ENCODE results near the gene PRSS48.
A peak's percentile ranks its signal among the peaks of the same experiment; 100 is the strongest.
"Not testable (repeated sequence)": the region's sequence is repeated elsewhere in the genome, so short reads cannot be mapped to it uniquely, and the experiment has no call there.

PRSS48 gene

DNA sequence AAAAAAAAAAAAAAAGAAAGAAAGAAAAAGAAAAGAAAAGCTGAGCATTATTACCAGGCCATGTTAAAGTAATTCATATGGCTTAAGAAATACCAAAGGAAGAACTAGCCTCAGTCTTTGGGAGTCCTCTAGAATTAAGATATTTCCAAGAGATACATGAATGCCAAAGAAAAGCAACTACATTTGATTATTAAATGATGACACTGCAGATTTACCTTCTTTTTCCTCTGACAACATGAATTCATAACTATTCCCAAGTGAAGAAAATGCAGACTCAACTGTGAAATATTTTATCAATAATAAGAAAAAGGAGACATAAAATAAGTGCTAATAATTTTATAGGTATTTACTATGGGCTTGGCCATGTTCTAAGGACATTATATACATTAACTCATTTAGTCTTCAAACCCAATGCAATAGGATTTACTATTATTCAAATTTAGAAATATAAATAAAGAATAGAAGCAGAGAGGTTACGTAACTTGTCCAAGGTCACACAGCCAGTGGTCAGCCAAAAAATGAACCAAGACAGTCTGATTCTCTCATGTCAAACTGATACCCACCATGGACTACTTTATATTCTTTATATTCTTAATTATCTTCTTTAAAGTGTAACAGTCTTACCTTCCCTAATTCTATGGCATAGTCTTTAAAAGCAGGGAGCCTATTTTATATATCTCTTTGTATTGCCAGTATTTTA is 41.5 kb downstream of the PRSS48 start:
- H3K27ac ChIP-seq: no peak overlapping the region
- no peak for TF ChIP-seq POLR2AphosphoS5 (IDR thresholded peaks at IDR 0.05; ENCODE audit: borderline replicate concordance, low read depth, low read length)
- no peak for TF ChIP-seq FOXP2 (optimal IDR thresholded peaks at IDR 0.05; ENCODE audit: control extremely low read depth, extremely low read length, insufficient read depth)
- no peak for DNase-seq (ENCODE audit: low read depth, low spot score)
- no peak overlapping the region for H3K4me3 ChIP-seq
- H3K9ac ChIP-seq (ENCODE audit: insufficient read length): no peak overlapping the region
- no peaks in the 10 kb centered on the region for H3K9me3 ChIP-seq (ENCODE audit: low read depth, low read length)
- H3K36me3 ChIP-seq (ENCODE audit: insufficient read depth, low read length): no peaks in the 10 kb centered on the region

DNA sequence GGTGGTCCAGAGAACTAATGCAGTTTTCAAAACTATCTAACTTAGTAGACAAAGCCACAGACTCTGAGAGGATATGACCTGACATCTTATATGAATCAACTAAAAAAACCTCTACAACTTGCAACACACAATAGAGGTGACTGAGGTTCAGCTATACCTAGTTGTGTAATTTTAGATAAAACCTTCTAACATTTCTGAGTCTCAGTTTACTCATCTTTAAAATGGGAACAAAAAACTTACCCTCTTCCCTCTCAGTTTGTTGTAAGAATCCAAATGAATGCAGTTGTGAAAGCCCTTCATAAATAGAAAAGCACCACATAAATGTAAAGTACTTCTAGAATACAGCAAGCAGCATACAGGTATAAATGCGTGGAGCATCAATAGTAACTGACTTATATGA is 42.5 kb downstream of the PRSS48 start:
- Histone ChIP-seq H3K9ac (ENCODE audit: insufficient read length) (no peak overlapping the region), H3K27ac (no peak overlapping the region), H3K4me3 (no peak overlapping the region), H3K9me3 (ENCODE audit: low read depth, low read length) (no peaks in the 10 kb centered on the region), H3K36me3 (ENCODE audit: insufficient read depth, low read length) (no peaks in the 10 kb centered on the region)
- TF ChIP-seq FOXP2 (optimal IDR thresholded peaks at IDR 0.05; ENCODE audit: control extremely low read depth, extremely low read length, insufficient read depth) (no peak), EZH2 (IDR thresholded peaks at IDR 0.05) (no peak), POLR2AphosphoS5 (IDR thresholded peaks at IDR 0.05; ENCODE audit: borderline replicate concordance, low read depth, low read length) (no peak)
- DNase-seq (ENCODE audit: low read depth, low spot score): no peak

DNA sequence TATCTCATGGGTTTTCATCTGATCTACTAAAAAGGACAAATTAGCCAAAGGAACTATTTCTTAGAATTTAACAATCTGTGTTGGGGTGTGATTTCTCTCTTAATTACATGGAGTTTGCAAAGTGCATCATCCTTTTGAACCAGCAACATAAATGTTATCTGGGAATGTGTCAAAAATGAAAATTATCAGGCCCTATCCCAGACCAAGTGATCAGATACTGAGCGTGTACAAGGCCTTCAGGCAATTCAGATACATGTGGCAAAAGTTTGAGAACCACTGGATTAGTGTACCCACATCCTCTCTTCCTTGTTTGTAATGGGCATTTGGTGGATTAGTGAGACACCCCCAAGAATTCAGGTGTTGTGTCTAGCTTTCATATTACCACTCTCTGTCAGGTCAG is 44.6 kb downstream of the PRSS48 start:
- no peak overlapping the region for H3K27ac ChIP-seq
- H3K4me3 ChIP-seq: no peak overlapping the region
- H3K9me3 ChIP-seq (ENCODE audit: low read depth, low read length): no peaks in the 10 kb centered on the region
- no peak overlapping the region for H3K9ac ChIP-seq (ENCODE audit: insufficient read length)
- DNase-seq (ENCODE audit: low read depth, low spot score): no peak
- no peaks in the 10 kb centered on the region for H3K36me3 ChIP-seq (ENCODE audit: insufficient read depth, low read length)
- TF ChIP-seq FOXP2 (optimal IDR thresholded peaks at IDR 0.05; ENCODE audit: control extremely low read depth, extremely low read length, insufficient read depth) (no peak), EZH2 (IDR thresholded peaks at IDR 0.05) (no peak), POLR2AphosphoS5 (IDR thresholded peaks at IDR 0.05; ENCODE audit: borderline replicate concordance, low read depth, low read length) (no peak)

DNA sequence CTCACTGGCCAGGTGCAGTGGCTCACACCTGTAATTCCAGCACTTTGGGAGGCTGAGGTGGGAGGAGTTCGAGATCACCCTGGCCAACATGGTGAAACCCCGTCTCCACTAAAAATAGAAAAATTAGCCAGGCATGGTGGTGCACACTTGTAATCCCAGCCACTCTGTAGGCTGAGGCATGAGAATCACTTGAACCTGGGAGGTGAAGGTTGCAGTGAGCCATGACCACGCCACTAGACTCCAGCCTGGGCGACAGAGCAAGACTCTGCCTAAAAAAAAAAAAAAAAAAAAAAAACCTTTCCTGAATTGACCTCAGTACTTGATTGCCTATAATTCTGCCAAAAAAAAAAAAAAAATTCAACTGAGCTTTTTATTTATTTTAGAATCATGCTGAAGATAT is 45.2 kb downstream of the PRSS48 start:
- not testable (repeated sequence) for H3K27ac ChIP-seq; DNase-seq (ENCODE audit: low read depth, low spot score)

DNA sequence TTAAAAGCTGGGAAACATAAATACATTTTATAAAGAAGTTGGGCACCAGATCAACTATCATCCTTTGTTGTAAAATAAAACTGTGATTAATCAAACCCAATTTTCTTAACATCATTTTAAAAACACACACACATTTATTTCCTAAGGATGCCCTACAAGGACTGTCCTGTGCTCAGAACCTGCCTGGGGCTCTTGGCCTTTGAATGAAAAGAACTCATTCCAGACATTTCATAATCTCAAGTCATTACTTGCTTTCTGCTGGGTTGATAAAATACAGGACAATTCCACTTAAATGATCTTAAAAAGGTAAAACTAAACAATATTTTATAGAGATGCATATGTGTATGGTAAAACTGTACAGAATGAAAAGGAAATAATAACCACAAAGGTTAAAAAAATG is 45.6 kb downstream of the PRSS48 start:
- TF ChIP-seq POLR2AphosphoS5 (IDR thresholded peaks at IDR 0.05; ENCODE audit: borderline replicate concordance, low read depth, low read length): no peak
- TF ChIP-seq EZH2 (IDR thresholded peaks at IDR 0.05): no peak
- TF ChIP-seq FOXP2 (optimal IDR thresholded peaks at IDR 0.05; ENCODE audit: control extremely low read depth, extremely low read length, insufficient read depth): no peak
- no peak for DNase-seq (ENCODE audit: low read depth, low spot score)
- H3K9ac ChIP-seq (ENCODE audit: insufficient read length): no peak overlapping the region
- H3K27ac ChIP-seq: no peak overlapping the region
- no peak overlapping the region for H3K4me3 ChIP-seq
- H3K9me3 ChIP-seq (ENCODE audit: low read depth, low read length): no peaks in the 10 kb centered on the region
- no peaks in the 10 kb centered on the region for H3K36me3 ChIP-seq (ENCODE audit: insufficient read depth, low read length)

More for the DNA sequence above, 45.2 kb downstream of the PRSS48 start:
- H3K9me3 ChIP-seq (ENCODE audit: low read depth, low read length); H3K4me3 ChIP-seq; H3K9ac ChIP-seq (ENCODE audit: insufficient read length); H3K36me3 ChIP-seq (ENCODE audit: insufficient read depth, low read length): not testable (repeated sequence)

DNA sequence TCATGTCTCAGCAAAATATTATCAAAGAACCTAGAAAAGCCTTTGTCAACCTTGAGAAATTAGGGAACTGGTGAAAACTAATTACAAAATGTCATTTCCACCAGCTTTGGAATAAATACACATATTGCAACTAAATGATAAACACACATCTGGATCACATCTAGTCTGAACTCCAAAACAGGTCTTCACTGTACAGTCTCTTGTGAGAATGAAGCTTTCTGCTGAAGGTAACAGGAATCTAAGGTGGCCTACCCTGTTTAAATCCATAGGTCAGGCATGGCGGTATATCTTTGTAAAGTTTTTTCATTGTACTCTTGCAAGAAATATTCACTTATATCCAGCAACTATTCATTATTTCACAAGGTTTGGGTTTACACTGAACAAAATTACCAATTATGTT is 46.7 kb downstream of the PRSS48 start:
- TF ChIP-seq EZH2 (IDR thresholded peaks at IDR 0.05) (no peak), FOXP2 (optimal IDR thresholded peaks at IDR 0.05; ENCODE audit: control extremely low read depth, extremely low read length, insufficient read depth) (no peak), POLR2AphosphoS5 (IDR thresholded peaks at IDR 0.05; ENCODE audit: borderline replicate concordance, low read depth, low read length) (no peak)
- no peak overlapping the region for H3K9ac ChIP-seq (ENCODE audit: insufficient read length)

DNA sequence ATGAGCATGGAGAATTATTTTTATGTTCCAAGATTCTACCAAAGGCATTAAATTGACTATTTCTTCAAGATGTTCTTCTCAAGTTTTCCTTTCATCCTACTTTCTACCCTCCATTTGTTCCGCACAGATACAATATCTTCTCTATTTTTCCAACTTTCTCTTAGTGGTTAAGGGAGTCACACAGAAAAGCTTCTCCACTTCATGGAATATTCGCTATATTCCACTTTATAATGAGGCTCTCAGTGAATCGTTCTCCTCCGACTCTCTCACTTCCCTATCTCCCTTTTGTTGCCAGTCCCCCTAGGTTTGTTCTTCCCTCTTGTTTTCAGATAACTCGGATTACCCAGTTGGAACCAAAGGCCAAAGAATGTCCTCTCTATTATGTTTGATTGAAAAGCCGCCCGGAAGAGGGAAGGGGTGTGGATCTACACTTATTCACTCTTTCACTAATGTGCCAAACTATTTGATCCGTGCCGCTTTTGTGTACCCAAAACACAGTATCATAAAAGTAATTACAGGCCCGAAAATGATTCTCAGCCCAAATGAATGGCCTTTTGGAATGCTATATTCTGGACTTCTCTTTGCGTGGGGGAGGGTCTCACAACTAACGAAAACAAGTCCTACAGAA is 47.3 kb downstream of the PRSS48 start:
- peak overlapping the region; percentile 88; the same call in 1 of the 2 replicates for H3K4me3 ChIP-seq
- no peaks in the 10 kb centered on the region for H3K9me3 ChIP-seq (ENCODE audit: low read depth, low read length)
- no peaks in the 10 kb centered on the region for H3K36me3 ChIP-seq (ENCODE audit: insufficient read depth, low read length)
- H3K27ac ChIP-seq: no peak overlapping the region
- TF ChIP-seq POLR2AphosphoS5 (IDR thresholded peaks at IDR 0.05; ENCODE audit: borderline replicate concordance, low read depth, low read length) (no peak), EZH2 (IDR thresholded peaks at IDR 0.05) (no peak), FOXP2 (optimal IDR thresholded peaks at IDR 0.05; ENCODE audit: control extremely low read depth, extremely low read length, insufficient read depth) (no peak)
- DNase-seq (ENCODE audit: low read depth, low spot score): no peak
- no peak overlapping the region for H3K9ac ChIP-seq (ENCODE audit: insufficient read length)

More for the DNA sequence above, 46.7 kb downstream of the PRSS48 start:
- no peak overlapping the region for H3K4me3 ChIP-seq
- DNase-seq (ENCODE audit: low read depth, low spot score): no peak
- H3K27ac ChIP-seq: no peak overlapping the region
- H3K9me3 ChIP-seq (ENCODE audit: low read depth, low read length): no peaks in the 10 kb centered on the region
- H3K36me3 ChIP-seq (ENCODE audit: insufficient read depth, low read length): no peaks in the 10 kb centered on the region

DNA sequence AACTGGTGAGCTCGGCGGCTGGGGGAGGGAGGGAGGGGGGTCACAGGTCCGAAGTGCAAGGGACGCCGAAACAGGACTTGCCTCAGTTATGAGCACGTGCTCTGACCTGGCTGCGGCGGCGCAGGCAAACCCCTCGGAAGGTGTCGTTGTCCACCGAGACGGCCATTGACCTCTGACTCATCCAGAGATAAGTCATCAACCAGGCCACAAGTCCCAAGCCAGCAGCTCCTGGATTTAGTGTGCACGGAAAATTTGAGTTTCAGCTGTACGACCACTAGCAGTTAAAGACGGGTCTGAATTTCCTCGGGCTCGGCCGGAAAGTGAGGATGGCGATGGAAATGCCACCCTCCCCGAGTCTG is 47.8 kb downstream of the PRSS48 start:
- no peak overlapping the region for H3K27ac ChIP-seq
- TF ChIP-seq POLR2AphosphoS5 (IDR thresholded peaks at IDR 0.05; ENCODE audit: borderline replicate concordance, low read depth, low read length) (no peak), EZH2 (IDR thresholded peaks at IDR 0.05) (no peak), FOXP2 (optimal IDR thresholded peaks at IDR 0.05; ENCODE audit: control extremely low read depth, extremely low read length, insufficient read depth) (no peak)
- H3K9ac ChIP-seq (ENCODE audit: insufficient read length): peak overlapping the region; percentile 78
- H3K4me3 ChIP-seq: peak overlapping the region; percentile 88
- H3K36me3 ChIP-seq (ENCODE audit: insufficient read depth, low read length): no peaks in the 10 kb centered on the region
- no peaks in the 10 kb centered on the region for H3K9me3 ChIP-seq (ENCODE audit: low read depth, low read length)
- DNase-seq (ENCODE audit: low read depth, low spot score): no peak

Measured in SK-N-MC (cell line).